ENCODE results near the gene A3GALT2.

Gene A3GALT2

GRCh38 chr1:33350611-33351280 lies 29.8 kb upstream of the A3GALT2 start:
- H3K27me3 Mint-ChIP-seq (ENCODE audit: low read depth) = no peaks in the 10 kb centered on the region
- TF ChIP-seq CTCF (IDR thresholded peaks at IDR 0.05; ENCODE audit: unreplicated experiment in 3 of 3) = no peak
- no peaks in the 10 kb centered on the region for H3K9me3 Mint-ChIP-seq
- H3K36me3 Mint-ChIP-seq (ENCODE audit: low read depth) = peaks cover 16% of the 10 kb centered on the region
- H3K27ac Mint-ChIP-seq = peak overlapping the region; percentile 90 to 95 (median 92)
- H3K4me1 Mint-ChIP-seq = peaks cover 44% of the 10 kb centered on the region
- H3K4me3 Mint-ChIP-seq = peak overlapping the region; percentile 87 to 91 (median 91)

GRCh38 chr1:33349778-33350610 lies 29.1 kb upstream of the A3GALT2 start:
- H3K4me3 Mint-ChIP-seq = peak overlapping the region; percentile 87 to 91 (median 91)
- peaks cover 9% of the 10 kb centered on the region for H3K36me3 Mint-ChIP-seq (ENCODE audit: low read depth)
- H3K4me1 Mint-ChIP-seq = peaks cover 50% of the 10 kb centered on the region
- H3K27ac Mint-ChIP-seq = peak overlapping the region; percentile 90 to 95 (median 92)
- no peaks in the 10 kb centered on the region for H3K27me3 Mint-ChIP-seq (ENCODE audit: low read depth)
- no peak for TF ChIP-seq CTCF (IDR thresholded peaks at IDR 0.05; ENCODE audit: unreplicated experiment in 3 of 3)
- no peaks in the 10 kb centered on the region for H3K9me3 Mint-ChIP-seq

- TF ChIP-seq CTCF (IDR thresholded peaks at IDR 0.05; ENCODE audit: unreplicated experiment in 3 of 3) = no peak
- H3K27ac Mint-ChIP-seq = peak overlapping the region; percentile 93 to 96 (median 94)
- H3K36me3 Mint-ChIP-seq (ENCODE audit: low read depth) = peaks cover 10% of the 10 kb centered on the region
- H3K9me3 Mint-ChIP-seq = no peaks in the 10 kb centered on the region
- H3K4me3 Mint-ChIP-seq = peak overlapping the region; percentile 88 to 94 (median 94)
- no peaks in the 10 kb centered on the region for H3K27me3 Mint-ChIP-seq (ENCODE audit: low read depth)
- H3K4me1 Mint-ChIP-seq = peaks cover 56% of the 10 kb centered on the region
Measured at GRCh38 chr1:33349081-33349759, 28.3 kb upstream of the A3GALT2 start.

- Mint-ChIP-seq H3K9me3 (no peaks in the 10 kb centered on the region), H3K4me3 (peak overlapping the region; percentile 88 to 94 (median 94)), H3K36me3 (ENCODE audit: low read depth) (peaks cover 15% of the 10 kb centered on the region), H3K27me3 (ENCODE audit: low read depth) (no peaks in the 10 kb centered on the region), H3K27ac (peak overlapping the region; percentile 93 to 96 (median 94)), H3K4me1 (peaks cover 61% of the 10 kb centered on the region)
- no peak for TF ChIP-seq CTCF (IDR thresholded peaks at IDR 0.05; ENCODE audit: unreplicated experiment in 3 of 3)
Measured at GRCh38 chr1:33348676-33349080, 27.8 kb upstream of the A3GALT2 start.

GRCh38 chr1:33348194-33348593 lies 27.3 kb upstream of the A3GALT2 start:
- Mint-ChIP-seq H3K4me3 (peak overlapping the region; percentile 88 to 94 (median 94)), H3K36me3 (ENCODE audit: low read depth) (peaks cover 17% of the 10 kb centered on the region), H3K9me3 (no peaks in the 10 kb centered on the region), H3K27me3 (ENCODE audit: low read depth) (no peaks in the 10 kb centered on the region), H3K4me1 (peaks cover 60% of the 10 kb centered on the region), H3K27ac (peak overlapping the region; percentile 93 to 96 (median 94))
- TF ChIP-seq CTCF (IDR thresholded peaks at IDR 0.05; ENCODE audit: unreplicated experiment in 3 of 3) = no peak

Measured in nephron (organoid).